ENCODE measurements around the gene ARHGAP6. TPM values are rescaled to one million over a fixed set of nuclear protein-coding genes. Genes with fewer than 3 reads are reported as not detected.

The ARHGAP6 gene
- total RNA-seq, 2 experiments from 2014 or later, result not detected

- Mint-ChIP-seq H3K36me3 (ENCODE audit: low read depth) (no peaks in the 10 kb centered on the region), H3K27me3 (no peaks in the 10 kb centered on the region), H3K4me3 (no peak overlapping the region), H3K27ac (no peak overlapping the region), H3K9me3 (no peaks in the 10 kb centered on the region), H3K4me1 (ENCODE audit: low read depth) (no peaks in the 10 kb centered on the region)
- intact Hi-C loops (cut with micrococcal nuclease), result no loop called here
- TF ChIP-seq CTCF (IDR thresholded peaks at IDR 0.05), result no peak
- no peak for ATAC-seq
- POLR2A ChIA-PET, result no interaction called here
- no peak for DNase-seq
- CTCF ChIA-PET, result no interaction called here
These were observed 101.2 kb downstream of the ARHGAP6 start for GRCh38 chrX:11564546-11564945.

- no peaks in the 10 kb centered on the region for H3K27me3 Mint-ChIP-seq
- DNase-seq (no peak), ATAC-seq (no peak)
- H3K36me3 Mint-ChIP-seq (ENCODE audit: low read depth), result no peaks in the 10 kb centered on the region
- H3K4me1 Mint-ChIP-seq (ENCODE audit: low read depth), result no peaks in the 10 kb centered on the region
- H3K4me3 Mint-ChIP-seq, result no peak overlapping the region
- ChIA-PET CTCF (no interaction called here), POLR2A (no interaction called here)
- intact Hi-C loops (cut with micrococcal nuclease), result no loop called here
- no peak overlapping the region for H3K27ac Mint-ChIP-seq
- TF ChIP-seq CTCF (IDR thresholded peaks at IDR 0.05), result no peak
- no peaks in the 10 kb centered on the region for H3K9me3 Mint-ChIP-seq
These were observed 103.2 kb downstream of the ARHGAP6 start for GRCh38 chrX:11562570-11562969.

DNA sequence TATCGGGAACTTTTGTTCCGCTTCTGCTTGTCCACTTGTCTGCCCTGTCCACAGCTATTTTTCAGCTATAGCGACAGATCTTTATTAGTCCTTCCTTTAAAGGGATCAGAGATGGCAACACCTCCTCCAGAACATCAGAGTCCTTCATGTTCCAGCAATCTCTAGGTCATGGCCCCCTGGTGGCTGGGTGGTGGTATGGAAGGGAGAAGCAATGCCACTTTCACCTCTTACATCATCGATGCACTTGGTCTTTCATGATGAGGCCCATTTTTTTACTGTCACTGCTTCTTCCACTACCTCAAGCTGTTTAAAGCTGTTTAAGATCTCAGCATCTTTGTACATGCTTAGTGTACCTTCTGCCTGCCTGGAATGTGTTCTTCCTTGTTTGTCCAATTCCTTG lies 106.7 kb downstream of the ARHGAP6 start:
- H3K9me3 Mint-ChIP-seq, result no peaks in the 10 kb centered on the region
- no peak overlapping the region for H3K27ac Mint-ChIP-seq
- ChIA-PET CTCF (interaction anchor here (1.1 to 1.4 kb wide), 2 partner anchors 16 to 213 kb away, joined by 3 read pairs; no protein-coding TSS in a partner anchor), POLR2A (no interaction called here)
- no peaks in the 10 kb centered on the region for H3K4me1 Mint-ChIP-seq (ENCODE audit: low read depth)
- H3K27me3 Mint-ChIP-seq, result no peaks in the 10 kb centered on the region
- intact Hi-C loops (cut with micrococcal nuclease), result no loop called here
- H3K36me3 Mint-ChIP-seq (ENCODE audit: low read depth), result no peaks in the 10 kb centered on the region
- peak; percentile 44 for TF ChIP-seq CTCF (IDR thresholded peaks at IDR 0.05)
- peak; percentile 58 for DNase-seq
- peak; percentile 74 for ATAC-seq
- no peak overlapping the region for H3K4me3 Mint-ChIP-seq

DNA sequence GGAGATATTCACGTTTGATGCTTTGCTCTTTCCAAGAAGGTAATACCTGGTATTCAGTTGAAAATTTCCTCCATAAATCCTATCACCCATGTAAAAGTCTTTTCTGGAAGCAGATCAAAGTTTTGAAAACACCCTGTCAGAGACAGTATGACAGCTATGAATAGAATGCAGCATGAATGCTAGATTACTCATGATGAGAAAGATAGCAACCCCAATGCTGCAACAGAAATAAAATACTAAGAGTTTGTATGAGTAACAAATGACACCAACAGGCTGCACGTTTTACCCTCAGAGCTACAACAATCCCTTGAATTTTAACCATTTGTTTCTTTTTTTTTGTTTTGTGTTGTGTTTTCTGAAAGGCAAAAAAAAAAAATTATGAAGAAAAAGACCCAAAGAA lies 108.6 kb downstream of the ARHGAP6 start:
- ChIA-PET CTCF (interaction anchor here (1.2 kb wide), 1 partner anchor 10 kb away, joined by 3 read pairs; no protein-coding TSS in a partner anchor), POLR2A (no interaction called here)
- intact Hi-C loops (cut with micrococcal nuclease), result no loop called here
- Mint-ChIP-seq H3K9me3 (no peaks in the 10 kb centered on the region), H3K4me3 (no peak overlapping the region), H3K27ac (no peak overlapping the region), H3K36me3 (ENCODE audit: low read depth) (no peaks in the 10 kb centered on the region), H3K4me1 (ENCODE audit: low read depth) (no peaks in the 10 kb centered on the region), H3K27me3 (peaks cover 1% of the 10 kb centered on the region)
- no peak for TF ChIP-seq CTCF (IDR thresholded peaks at IDR 0.05)
- DNase-seq (no peak), ATAC-seq (no peak)

DNA sequence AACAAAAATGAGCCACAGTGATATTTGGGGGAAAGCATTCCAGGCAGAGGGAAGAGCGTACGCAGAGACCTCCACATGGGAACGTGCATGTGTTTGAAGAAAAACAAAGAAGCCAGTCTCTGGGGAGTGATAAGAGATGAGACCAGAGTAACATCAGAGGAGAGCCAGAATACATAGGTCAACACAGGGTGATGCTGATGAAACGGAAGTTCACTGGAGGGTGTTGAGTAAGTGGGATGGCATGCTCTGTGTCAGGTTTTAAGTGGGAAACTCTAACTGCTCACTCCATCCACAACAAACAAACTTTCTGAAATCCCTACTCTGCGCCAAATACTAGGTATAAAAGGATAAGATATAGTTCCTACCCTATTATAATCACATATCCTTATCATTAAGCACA lies 110.0 kb downstream of the ARHGAP6 start:
- Mint-ChIP-seq H3K36me3 (ENCODE audit: low read depth) (no peaks in the 10 kb centered on the region), H3K27me3 (peaks cover 3% of the 10 kb centered on the region), H3K27ac (no peak overlapping the region)

More for the DNA sequence above, 110.0 kb downstream of the ARHGAP6 start:
- ATAC-seq, result no peak
- DNase-seq, result no peak
- no peak for TF ChIP-seq CTCF (IDR thresholded peaks at IDR 0.05)
- Mint-ChIP-seq H3K4me3 (no peak overlapping the region), H3K9me3 (no peaks in the 10 kb centered on the region), H3K4me1 (ENCODE audit: low read depth) (no peaks in the 10 kb centered on the region)
- POLR2A ChIA-PET, result interaction anchor here (0.6 kb wide), 1 partner anchor 199 kb away, joined by 3 read pairs; no protein-coding TSS in a partner anchor
- intact Hi-C loops (cut with micrococcal nuclease), result no loop called here
- CTCF ChIA-PET, result no interaction called here

All from activated CD8-positive, alpha-beta T cell treated with anti-CD3 and anti-CD28 coated beads for 36 hours (primary cell).